GM12874 (cell line): ENCODE data around the gene TANC1.

Experiments used
- CTCF ChIP-seq: IDR thresholded peaks from 2 replicates; pipeline ENCODE4 v1.5.1; 2011; ENCODE audit warnings: low read depth, mild to moderate bottlenecking, control low read depth, low read length, moderate library complexity; ENCODE audit not compliant: insufficient read depth

Gene TANC1

DNA sequence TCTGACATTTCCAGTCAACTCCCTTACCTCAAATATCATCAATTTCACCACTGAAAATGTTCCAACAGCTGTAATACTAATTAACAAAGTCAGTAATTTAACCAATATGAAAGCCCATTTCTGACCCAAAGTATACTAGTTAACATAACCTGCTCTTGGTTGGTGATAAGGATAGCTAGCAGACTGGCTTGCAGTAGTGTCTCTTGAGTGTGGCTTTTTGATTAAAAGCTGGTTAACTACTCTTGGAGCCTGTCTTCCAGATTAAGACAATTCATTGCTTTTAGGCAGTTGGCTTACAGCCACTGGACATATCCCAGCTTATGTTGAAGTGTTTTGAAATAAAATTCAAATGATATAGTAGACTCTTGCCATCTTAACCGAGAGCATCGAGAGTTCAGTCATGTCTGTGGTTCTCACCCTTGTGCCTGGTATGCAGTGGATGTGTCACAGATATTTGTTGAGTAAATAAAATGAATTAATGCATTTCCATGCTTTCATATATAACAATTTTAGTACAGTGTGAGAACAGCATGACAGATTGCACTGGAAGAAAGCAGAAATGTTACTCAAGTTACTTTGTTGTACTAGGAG is 158.1 kb downstream of the TANC1 start:
- no peak for TF ChIP-seq CTCF

GRCh38 chr2:159128191-159128590 is 159.8 kb downstream of the TANC1 start:
- TF ChIP-seq CTCF = no peak

DNA sequence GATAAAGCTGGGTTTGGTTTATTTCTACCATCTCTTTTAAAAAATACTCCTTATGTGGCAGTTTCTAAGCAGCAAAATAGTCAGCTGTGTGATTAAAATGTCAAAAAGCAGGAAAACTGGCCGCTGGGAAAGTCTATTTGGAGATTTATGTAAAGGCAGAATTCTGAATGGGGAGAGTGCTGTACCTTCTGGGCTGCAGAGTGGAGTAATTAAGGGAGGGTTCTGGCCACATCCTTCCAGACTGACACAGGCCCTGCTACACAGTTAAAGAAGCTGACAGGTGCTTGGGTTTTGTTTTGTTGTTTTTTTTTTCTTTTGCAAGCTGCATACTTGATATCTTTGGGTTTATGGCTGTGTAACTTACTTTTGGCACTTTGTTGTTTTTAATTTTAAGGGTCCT is 160.8 kb downstream of the TANC1 start:
- no peak for TF ChIP-seq CTCF

GRCh38 chr2:159129824-159130223 is 161.4 kb downstream of the TANC1 start:
- no peak for TF ChIP-seq CTCF

DNA sequence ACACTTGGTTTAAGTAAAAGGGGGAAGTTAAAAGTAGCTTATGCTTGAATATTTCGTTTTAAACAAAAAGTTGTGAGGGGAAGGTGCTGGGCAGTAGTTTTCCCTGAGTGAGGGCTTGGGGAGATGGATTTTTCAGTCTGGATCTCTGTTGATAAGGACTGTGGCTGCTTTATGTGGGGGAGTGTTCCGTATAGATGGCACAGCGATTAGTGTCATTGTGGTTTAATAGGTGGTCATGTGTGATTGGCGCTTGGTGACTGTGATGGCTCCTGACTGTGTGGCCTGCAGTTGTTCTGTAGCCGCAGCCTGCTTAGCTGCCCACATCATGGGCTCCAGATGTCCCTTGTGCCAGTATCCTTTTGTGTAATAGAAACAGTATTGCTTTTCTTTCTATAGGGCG is 161.9 kb downstream of the TANC1 start:
- no peak for TF ChIP-seq CTCF

DNA sequence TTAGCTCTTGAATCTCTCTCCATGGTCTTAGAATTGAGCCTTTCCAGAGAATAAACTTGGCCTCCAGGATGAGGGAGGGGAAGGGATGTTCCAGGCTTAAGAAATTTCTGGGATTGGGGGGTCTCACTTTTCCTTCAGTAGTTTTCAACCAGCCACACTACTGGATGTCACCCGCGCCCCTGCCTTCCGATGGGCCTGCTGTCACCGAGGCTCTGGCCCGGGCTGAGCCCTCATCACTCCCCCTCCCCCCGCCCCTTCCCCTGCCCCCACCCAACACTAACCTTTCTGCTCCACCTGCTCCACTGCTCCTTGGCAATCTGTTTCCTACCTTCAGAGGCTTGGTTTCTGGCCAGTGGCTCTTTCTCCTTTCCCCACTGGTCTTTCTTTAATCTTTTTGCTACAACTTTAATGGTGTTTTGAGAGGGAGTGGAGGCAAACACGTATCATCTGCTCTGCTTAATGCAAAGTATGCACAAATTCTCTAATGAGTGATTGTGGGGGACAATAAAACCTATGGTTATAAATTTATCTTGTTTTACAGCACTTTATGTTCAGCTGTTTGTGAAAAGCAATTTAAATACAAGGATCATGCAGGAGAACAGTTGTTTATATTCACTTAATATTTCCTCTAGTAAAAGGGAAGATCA is 162.9 kb downstream of the TANC1 start:
- TF ChIP-seq CTCF = no peak

DNA sequence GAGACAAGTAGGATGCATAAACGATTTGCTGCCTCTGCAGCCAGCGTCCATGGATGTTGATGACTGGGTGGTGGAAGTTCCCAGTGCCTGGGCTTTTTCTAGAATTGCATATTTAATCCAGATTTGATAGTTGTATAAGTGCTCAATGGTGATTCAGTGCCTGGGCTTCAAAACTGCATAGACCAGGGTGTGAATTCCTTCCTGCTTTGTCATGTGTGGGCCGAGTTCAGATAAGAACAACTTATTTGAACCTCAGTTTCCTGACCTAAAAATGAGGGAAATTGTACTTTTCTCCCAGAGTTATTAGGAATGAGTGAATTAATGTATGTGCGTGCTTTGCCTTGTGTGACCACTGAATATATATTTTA is 163.5 kb downstream of the TANC1 start:
- no peak for TF ChIP-seq CTCF

- TF ChIP-seq CTCF = no peak
Measured at GRCh38 chr2:159133797-159134196, 165.4 kb downstream of the TANC1 start.
